ENCODE results near the gene MYO5A.

MYO5A gene

GRCh38 chr15:52518487-52519371 is 10.0 kb downstream of the MYO5A start:
- Histone ChIP-seq H2AFZ (ENCODE audit: low read length) (no peak overlapping the region), H3K4me3 (ENCODE audit: low read depth, low read length, poor library complexity, severe bottlenecking) (no peak overlapping the region), H3K27ac (ENCODE audit: low read depth, low read length, poor library complexity, severe bottlenecking) (no peak overlapping the region), H3K36me3 (ENCODE audit: insufficient read depth, low read length) (no peaks in the 10 kb centered on the region), H3K4me2 (ENCODE audit: low read length) (no peak overlapping the region), H3K9me3 (ENCODE audit: low read length) (no peaks in the 10 kb centered on the region), H3K79me2 (ENCODE audit: insufficient read depth, low read length) (peaks cover 38% of the 10 kb centered on the region; the same call in 1 of the 2 replicates), H3K27me3 (ENCODE audit: insufficient read depth, low read length) (no peaks in the 10 kb centered on the region), H3K4me1 (ENCODE audit: insufficient read depth, low read length, severe bottlenecking) (peaks cover 21% of the 10 kb centered on the region), H3K9ac (ENCODE audit: low read length) (no peak overlapping the region), H3F3A (ENCODE audit: insufficient read depth, low read length) (no peaks in the 10 kb centered on the region; the same call in 1 of the 2 replicates), H3K9me2 (ENCODE audit: low read depth, low read length) (no peaks in the 10 kb centered on the region), H4K20me1 (ENCODE audit: insufficient read depth, low read length) (peaks cover 5% of the 10 kb centered on the region; the same call in 1 of the 2 replicates)
- TF ChIP-seq EZH2 (IDR thresholded peaks at IDR 0.05; ENCODE audit: borderline replicate concordance, low read length) (no peak), CTCF (IDR thresholded peaks at IDR 0.05; ENCODE audit: low read length) (no peak)

GRCh38 chr15:52517014-52517413 is 11.7 kb downstream of the MYO5A start:
- Histone ChIP-seq H3K9me3 (ENCODE audit: low read length) (no peaks in the 10 kb centered on the region), H3K79me2 (ENCODE audit: insufficient read depth, low read length) (peaks cover 34% of the 10 kb centered on the region; the same call in 1 of the 2 replicates), H3K27me3 (ENCODE audit: insufficient read depth, low read length) (no peaks in the 10 kb centered on the region), H3K4me3 (ENCODE audit: low read depth, low read length, poor library complexity, severe bottlenecking) (no peak overlapping the region), H4K20me1 (ENCODE audit: insufficient read depth, low read length) (no peaks in the 10 kb centered on the region), H2AFZ (ENCODE audit: low read length) (no peak overlapping the region), H3K9me2 (ENCODE audit: low read depth, low read length) (no peaks in the 10 kb centered on the region), H3K27ac (ENCODE audit: low read depth, low read length, poor library complexity, severe bottlenecking) (no peak overlapping the region), H3F3A (ENCODE audit: insufficient read depth, low read length) (no peaks in the 10 kb centered on the region; the same call in 1 of the 2 replicates), H3K36me3 (ENCODE audit: insufficient read depth, low read length) (no peaks in the 10 kb centered on the region), H3K4me2 (ENCODE audit: low read length) (no peak overlapping the region), H3K9ac (ENCODE audit: low read length) (no peak overlapping the region), H3K4me1 (ENCODE audit: insufficient read depth, low read length, severe bottlenecking) (peaks cover 20% of the 10 kb centered on the region)
- TF ChIP-seq EZH2 (IDR thresholded peaks at IDR 0.05; ENCODE audit: borderline replicate concordance, low read length) (no peak), CTCF (IDR thresholded peaks at IDR 0.05; ENCODE audit: low read length) (no peak)

GRCh38 chr15:52515343-52515742 is 13.3 kb downstream of the MYO5A start:
- Histone ChIP-seq H3K27me3 (ENCODE audit: insufficient read depth, low read length) (no peaks in the 10 kb centered on the region), H3K4me1 (ENCODE audit: insufficient read depth, low read length, severe bottlenecking) (peaks cover 8% of the 10 kb centered on the region), H3K9ac (ENCODE audit: low read length) (no peak overlapping the region), H4K20me1 (ENCODE audit: insufficient read depth, low read length) (no peaks in the 10 kb centered on the region), H3F3A (ENCODE audit: insufficient read depth, low read length) (no peaks in the 10 kb centered on the region; the same call in 1 of the 2 replicates), H3K36me3 (ENCODE audit: insufficient read depth, low read length) (no peaks in the 10 kb centered on the region), H3K9me2 (ENCODE audit: low read depth, low read length) (no peaks in the 10 kb centered on the region), H3K4me2 (ENCODE audit: low read length) (no peak overlapping the region), H3K27ac (ENCODE audit: low read depth, low read length, poor library complexity, severe bottlenecking) (no peak overlapping the region), H3K79me2 (ENCODE audit: insufficient read depth, low read length) (peaks cover 26% of the 10 kb centered on the region; the same call in 1 of the 2 replicates), H2AFZ (ENCODE audit: low read length) (no peak overlapping the region), H3K9me3 (ENCODE audit: low read length) (no peaks in the 10 kb centered on the region), H3K4me3 (ENCODE audit: low read depth, low read length, poor library complexity, severe bottlenecking) (no peak overlapping the region)
- TF ChIP-seq EZH2 (IDR thresholded peaks at IDR 0.05; ENCODE audit: borderline replicate concordance, low read length) (no peak), CTCF (IDR thresholded peaks at IDR 0.05; ENCODE audit: low read length) (no peak)
